K562 (cell line): Measurements from ENCODE around the gene MKLN1. TPM values are rescaled to one million over a fixed set of nuclear protein-coding genes. Genes with fewer than 3 reads are reported as not detected.

Experiments
- ARID2 ChIP-seq: fragments of 450-650 bp; IDR thresholded peaks from 2 replicates; pipeline ENCODE4 v1.6.1; 2017; ENCODE audit warnings: antibody characterized with exemption, mild to moderate bottlenecking
- BRD4 ChIP-seq: fragments of 200-600 bp; sonication (generic); IDR thresholded peaks from 2 replicates; pipeline ENCODE4 v1.6.1; 2017; ENCODE audit warnings: inconsistent platforms
- EZH2 ChIP-seq: IDR thresholded peaks from 2 replicates; pipeline ENCODE4 v1.6.1; 2012; ENCODE audit warnings: low read depth, mild to moderate bottlenecking, inconsistent platforms, low read length, borderline replicate concordance
- FIP1L1 ChIP-seq: fragments of 200-400 bp; formaldehyde crosslinking; IDR thresholded peaks from 2 replicates; pipeline ENCODE4 v1.6.1; 2018; ENCODE audit warnings: mild to moderate bottlenecking, low read depth, low read length; ENCODE audit not compliant: poor library complexity, severe bottlenecking
- KLF13 ChIP-seq: fragments of 450-650 bp; IDR thresholded peaks from 2 replicates; pipeline ENCODE4 v1.6.1; 2016; ENCODE audit warnings: missing genetic modification characterization, low read depth, mild to moderate bottlenecking, missing compliant biosample characterization, moderate library complexity, borderline replicate concordance
- PRMT5 ChIP-seq: sonication (generic); formaldehyde crosslinking; IDR thresholded peaks from 2 replicates; pipeline ENCODE4 v1.5.0; 2020; ENCODE audit warnings: missing genetic modification reagents
- RNF2 ChIP-seq: sonication (generic); IDR thresholded peaks from 2 replicates; pipeline ENCODE4 v1.6.1; 2016
- TEAD1 ChIP-seq, 2 experiments: fragments of 450-650 bp in 1 of 2; sonication (generic) in 1 of 2; formaldehyde crosslinking; IDR thresholded peaks; 2 replicates each; pipeline versions ENCODE4 v1.4.0 to v1.8.0; 2020 to 2022; ENCODE audit warnings: mild to moderate bottlenecking in 2 of 2, missing genetic modification reagents in 1 of 2
- polyA plus RNA-seq, 8 experiments: library from polyadenylated mRNA; depleted of rRNA in 4 of 8; stranded (reverse) in 5 of 8; unstranded in 3 of 8; fragments of >200 nt; fragmentation: Nextera tagmentation in 2 of 8; fragmentation: Illumina TruSeq in 1 of 8; extraction: Ambion mirVana in 2 of 8; extraction: Trizol in 1 of 8; gene quantifications; 2 replicates each; pipeline versions ENCODE4 v1.2.1 to v1.2.3, GENCODE V29; 2011 to 2014; ENCODE audit warnings: inconsistent platforms in 1 of 8, missing spikeins in 1 of 8
- total RNA-seq, 7 experiments: library from RNA; depleted of rRNA in 6 of 7; stranded (reverse); fragments of >200 nt in 6 of 7; fragmentation: Illumina TruSeq in 2 of 7; extraction: Trizol in 2 of 7; gene quantifications; 2 replicates each; pipeline versions ENCODE4 v1.2.1 to v1.2.3, GENCODE V29; 2011 to 2021; ENCODE audit warnings: low replicate concordance in 1 of 7
- TF ChIP-seq, protein P1 (sequence below): fragments of 250-450 bp; sonication (Bioruptor Pico); IDR thresholded peaks from 2 replicates; pipeline ENCODE4 v1.4.0; 2020

The MKLN1 gene
- total and polyA plus RNA-seq, 9 of the 15 experiments (the other 6 are each of a cell fraction or from before 2014, with no cell fraction given): 18.6 to 80.4 (median 56.0) TPM

- TF ChIP-seq, protein P1, sequence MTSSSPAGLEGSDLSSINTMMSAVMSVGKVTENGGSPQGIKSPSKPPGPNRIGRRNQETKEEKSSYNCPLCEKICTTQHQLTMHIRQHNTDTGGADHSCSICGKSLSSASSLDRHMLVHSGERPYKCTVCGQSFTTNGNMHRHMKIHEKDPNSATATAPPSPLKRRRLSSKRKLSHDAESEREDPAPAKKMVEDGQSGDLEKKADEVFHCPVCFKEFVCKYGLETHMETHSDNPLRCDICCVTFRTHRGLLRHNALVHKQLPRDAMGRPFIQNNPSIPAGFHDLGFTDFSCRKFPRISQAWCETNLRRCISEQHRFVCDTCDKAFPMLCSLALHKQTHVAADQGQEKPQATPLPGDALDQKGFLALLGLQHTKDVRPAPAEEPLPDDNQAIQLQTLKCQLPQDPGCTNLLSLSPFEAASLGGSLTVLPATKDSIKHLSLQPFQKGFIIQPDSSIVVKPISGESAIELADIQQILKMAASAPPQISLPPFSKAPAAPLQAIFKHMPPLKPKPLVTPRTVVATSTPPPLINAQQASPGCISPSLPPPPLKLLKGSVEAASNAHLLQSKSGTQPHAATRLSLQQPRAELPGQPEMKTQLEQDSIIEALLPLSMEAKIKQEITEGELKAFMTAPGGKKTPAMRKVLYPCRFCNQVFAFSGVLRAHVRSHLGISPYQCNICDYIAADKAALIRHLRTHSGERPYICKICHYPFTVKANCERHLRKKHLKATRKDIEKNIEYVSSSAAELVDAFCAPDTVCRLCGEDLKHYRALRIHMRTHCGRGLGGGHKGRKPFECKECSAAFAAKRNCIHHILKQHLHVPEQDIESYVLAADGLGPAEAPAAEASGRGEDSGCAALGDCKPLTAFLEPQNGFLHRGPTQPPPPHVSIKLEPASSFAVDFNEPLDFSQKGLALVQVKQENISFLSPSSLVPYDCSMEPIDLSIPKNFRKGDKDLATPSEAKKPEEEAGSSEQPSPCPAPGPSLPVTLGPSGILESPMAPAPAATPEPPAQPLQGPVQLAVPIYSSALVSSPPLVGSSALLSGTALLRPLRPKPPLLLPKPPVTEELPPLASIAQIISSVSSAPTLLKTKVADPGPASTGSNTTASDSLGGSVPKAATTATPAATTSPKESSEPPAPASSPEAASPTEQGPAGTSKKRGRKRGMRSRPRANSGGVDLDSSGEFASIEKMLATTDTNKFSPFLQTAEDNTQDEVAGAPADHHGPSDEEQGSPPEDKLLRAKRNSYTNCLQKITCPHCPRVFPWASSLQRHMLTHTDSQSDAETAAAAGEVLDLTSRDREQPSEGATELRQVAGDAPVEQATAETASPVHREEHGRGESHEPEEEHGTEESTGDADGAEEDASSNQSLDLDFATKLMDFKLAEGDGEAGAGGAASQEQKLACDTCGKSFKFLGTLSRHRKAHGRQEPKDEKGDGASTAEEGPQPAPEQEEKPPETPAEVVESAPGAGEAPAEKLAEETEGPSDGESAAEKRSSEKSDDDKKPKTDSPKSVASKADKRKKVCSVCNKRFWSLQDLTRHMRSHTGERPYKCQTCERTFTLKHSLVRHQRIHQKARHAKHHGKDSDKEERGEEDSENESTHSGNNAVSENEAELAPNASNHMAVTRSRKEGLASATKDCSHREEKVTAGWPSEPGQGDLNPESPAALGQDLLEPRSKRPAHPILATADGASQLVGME (CRISPR knock-in tag): no peak
- TF ChIP-seq PRMT5 (CRISPR knock-in tag): no peak
- TF ChIP-seq TEAD1 (CRISPR knock-in tag; IDR thresholded peaks at IDR 0.05): no peak
- TF ChIP-seq RNF2: no peak
- no peak for TF ChIP-seq FIP1L1
- no peak for TF ChIP-seq KLF13 (tag)
- TF ChIP-seq BRD4: no peak
- no peak for TF ChIP-seq EZH2
- no peak for TF ChIP-seq ARID2
Measured at GRCh38 chr7:131293018-131293417, 34.7 kb upstream of the MKLN1 start (continued).
